NCI-H128 (cell line): ENCODE data around the gene FMO5.
"Not testable (repeated sequence)": the region's sequence is repeated elsewhere in the genome, so short reads cannot be mapped to it uniquely, and the experiment has no call there.

ENCODE experiments used
- DNase-seq: peaks from one replicate; lab custom pipeline; 2025; ENCODE audit not compliant: unreplicated experiment; lab: John Stamatoyannopoulos, UW

FMO5 gene

DNA sequence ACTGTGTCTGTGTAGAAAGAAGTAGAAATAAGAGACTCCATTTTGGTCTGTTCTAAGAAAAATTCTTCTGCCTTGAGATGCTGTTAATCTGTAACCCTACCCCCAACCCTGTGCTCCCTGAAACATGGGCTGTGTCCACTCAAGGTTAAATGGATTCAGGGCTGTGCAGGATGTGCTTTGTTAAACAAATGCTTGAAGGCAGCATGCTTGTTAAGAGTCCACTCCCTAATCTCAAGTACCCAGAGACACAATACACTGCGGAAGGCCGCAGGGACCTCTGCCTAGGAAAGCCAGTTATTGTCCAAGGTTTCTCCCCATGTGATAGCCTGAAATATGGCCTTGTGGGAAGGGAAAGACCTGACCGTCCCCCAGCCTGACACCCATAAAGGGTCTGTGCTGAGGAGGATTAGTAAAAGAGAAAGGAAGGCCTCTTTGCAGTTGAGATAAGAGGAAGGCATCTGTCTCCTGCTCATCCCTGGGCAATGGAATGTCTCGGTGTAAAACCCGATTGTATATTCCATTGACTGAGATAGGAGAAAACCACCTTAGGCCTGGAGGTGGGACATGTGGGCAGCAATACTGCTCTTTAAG lies 15.1 kb upstream of the FMO5 start:
- DNase-seq, result not testable (repeated sequence)

GRCh38 chr1:147238925-147239820 lies 14.0 kb upstream of the FMO5 start:
- no peak for DNase-seq

DNA sequence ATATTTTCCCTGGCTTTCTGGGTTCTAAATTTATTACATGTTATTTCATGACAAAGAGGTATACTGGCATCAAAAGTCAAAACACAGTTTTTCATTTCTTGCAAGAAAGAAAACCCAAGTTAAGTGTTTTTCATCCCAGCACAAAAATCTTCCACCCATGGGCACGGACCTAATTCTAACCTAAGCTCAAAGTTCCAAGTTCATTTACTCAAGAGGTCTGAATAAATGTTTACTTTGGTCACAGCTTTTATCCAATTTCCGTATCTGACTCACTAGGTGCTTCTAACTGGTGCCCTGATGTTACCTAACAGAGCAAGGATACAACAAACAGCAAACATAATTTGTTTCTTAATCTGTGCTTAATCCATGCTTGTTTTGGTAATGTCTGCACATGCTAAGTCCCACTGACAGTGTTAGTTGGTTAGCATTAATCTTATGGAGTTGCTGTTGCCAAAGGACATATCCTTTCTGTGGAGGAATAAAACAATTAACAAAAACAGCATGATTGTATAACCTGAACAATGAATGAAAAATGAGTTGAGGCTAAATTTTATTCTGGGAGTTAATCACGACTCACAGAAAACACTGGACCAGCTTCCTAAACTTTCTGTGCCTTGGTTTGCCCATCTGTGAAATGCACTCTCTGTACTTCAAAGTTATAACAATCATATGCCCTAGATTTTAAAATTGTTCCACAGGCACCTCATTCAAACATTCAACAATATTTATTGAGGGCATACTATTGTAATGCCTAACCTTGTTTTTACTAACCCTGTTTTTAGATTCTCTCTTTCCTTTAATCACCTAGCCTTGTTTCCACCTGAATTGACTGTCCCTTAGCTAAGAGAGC lies 13.1 kb upstream of the FMO5 start:
- DNase-seq, result no peak

DNA sequence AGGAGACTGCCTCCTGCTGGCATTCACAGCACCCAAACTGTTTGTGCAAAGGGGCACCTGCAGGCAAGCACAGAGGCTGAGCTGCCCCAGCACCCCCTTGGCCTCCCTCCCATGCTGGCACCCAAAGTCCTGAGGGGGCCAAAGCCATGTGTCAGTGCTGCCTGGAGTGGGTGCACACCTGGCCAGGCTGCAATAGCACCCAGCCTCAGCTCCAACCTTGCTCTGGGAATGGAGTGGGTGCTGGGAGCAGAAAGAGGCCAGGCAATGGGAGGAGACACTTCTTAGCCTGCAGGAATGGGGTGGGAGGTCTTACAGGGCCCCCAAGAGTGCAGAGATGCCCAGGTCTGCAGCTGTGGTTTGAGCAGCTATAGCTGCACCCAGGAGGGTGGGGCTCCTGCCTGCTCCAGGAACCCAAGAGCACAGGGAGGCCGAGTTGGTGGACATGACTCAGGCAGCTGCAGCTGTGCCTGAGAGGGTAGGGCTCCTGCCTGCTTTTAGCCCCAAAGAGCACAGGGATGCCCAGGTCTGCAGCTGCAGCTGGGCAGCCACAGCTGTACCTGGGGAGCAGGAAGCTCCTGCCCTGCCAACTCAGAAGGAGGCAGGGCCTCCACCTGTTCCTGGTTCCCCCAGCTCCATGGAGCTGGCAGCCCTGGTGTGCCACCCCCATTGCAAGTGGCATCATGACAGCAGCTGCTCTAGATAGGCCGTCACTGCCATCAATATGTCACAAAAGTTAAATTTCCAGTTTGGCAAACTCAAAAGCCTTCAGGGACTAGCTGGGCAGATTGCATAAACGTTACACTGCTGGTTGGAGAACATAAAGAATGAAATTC lies 12.0 kb upstream of the FMO5 start:
- no peak for DNase-seq

DNA sequence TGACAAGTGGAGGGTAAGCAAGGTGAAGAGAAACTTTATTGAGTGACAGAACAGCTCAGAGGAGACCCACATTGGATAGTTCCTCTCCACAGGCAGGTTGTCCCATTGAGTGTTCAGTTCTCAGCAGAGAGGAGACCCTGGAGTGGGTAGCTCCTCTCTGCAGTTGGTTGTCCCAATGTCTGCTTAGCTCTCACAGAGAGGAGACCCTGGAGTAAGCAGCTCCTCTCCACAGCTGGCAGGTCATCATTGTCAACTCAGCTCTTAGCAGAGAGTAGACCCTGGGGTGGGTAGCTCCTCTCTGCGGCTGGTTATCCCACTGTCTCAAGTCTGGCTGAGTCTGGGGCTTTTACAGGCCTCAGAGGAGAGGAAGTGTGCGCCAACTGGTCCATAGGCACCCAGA lies 11.3 kb upstream of the FMO5 start:
- DNase-seq, result no peak

DNA sequence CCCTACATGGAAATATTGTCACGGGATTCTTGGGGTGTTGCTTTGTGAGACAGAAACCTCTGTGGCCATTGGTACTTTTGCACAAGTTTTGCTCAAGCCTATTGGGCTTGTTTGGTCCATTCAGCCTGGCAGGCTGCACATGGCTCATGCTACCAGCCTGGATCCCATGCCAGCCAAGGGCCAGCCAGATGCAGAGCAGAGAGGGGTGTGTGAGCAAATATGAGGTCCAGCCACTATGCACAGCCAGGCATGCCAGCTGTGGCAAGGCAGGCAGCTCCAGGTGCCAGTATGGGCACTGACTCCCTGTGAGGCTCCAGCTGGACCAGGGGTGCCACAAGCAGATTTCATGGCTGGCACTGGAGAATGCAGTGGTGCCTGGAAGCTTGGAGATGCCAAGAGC lies 10.7 kb upstream of the FMO5 start:
- no peak for DNase-seq

DNA sequence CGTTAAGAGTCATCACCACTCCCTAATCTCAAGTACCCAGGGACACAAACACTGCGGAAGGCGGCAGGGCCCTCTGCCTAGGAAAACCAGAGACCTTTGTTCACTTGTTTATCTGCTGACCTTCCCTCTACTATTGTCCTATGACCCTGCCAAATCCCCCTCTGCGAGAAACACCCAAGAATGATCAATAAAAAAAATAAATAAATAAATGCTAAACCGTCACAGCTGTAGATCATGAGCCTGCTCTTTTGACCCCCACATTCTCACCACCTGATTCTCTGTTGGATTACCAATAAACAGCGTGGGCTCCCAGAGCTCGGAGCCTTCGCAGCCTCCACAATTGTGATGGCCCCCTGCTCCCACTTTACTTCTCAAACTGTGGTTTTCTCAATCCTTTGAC lies 8.8 kb upstream of the FMO5 start:
- not testable (repeated sequence) for DNase-seq

DNA sequence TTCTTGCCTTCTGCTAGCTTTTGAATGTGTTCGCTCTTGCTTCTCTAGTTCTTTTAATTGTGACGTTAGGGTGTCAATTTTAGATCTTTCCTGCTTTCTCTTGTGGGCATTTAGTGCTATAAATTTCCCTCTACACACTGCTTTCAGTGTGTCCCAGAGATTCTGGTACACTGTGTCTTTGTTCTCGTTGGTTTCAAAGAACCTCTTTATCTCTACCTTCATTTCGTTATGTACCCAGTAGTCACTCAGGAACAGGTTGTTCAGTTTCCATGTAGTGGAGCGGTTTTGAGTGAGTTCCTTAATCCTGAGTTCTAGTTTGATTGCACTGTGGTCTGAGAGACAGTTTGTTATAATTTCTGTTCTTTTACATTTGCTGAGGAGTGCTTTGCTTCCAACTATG lies 5.9 kb upstream of the FMO5 start:
- not testable (repeated sequence) for DNase-seq

DNA sequence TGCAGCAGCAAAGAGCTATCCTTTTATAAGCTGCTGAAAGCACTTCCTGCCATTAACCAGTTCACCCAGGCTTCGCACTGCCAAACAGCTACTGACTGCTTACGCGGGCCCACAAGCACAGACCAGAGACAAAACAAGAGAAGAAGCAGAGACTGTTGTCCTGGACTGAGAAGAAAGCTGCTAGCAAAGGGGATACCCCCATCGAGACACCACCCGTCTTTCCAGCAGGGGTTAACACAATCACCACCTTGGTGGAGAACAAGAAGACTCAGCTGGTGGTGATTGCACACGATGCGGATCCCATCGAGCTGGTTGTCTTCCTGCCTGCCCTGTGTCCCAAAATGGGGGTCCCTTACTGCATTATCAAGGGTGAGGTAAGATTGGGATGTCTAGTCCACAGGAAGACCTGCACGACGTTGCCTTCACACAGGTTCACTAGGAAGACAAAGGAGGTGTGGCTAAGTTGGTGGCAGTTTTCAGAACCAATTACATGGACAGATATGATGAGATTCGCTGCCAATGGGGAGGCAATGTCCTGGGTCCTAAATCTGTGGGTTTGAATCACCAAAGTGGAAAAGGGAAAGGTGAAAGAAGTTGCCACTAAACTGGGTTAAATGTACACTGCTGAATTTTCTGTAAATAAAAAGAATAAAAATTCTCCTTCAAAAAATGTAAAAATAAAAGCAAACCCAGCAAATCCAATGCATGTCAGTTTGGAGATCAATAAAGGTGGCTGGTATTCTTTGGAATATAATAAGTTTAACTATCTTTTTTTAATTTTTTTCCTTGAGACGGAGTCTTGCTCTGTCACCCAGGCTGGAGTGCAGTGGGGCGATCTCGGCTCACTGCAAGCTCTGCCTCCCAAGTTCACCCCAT lies 1.2 kb downstream of the FMO5 start:
- no peak for DNase-seq

GRCh38 chr1:147218606-147219005 lies 6.5 kb downstream of the FMO5 start:
- no peak for DNase-seq

GRCh38 chr1:147217141-147217540 lies 8.0 kb downstream of the FMO5 start:
- DNase-seq, result no peak

DNA sequence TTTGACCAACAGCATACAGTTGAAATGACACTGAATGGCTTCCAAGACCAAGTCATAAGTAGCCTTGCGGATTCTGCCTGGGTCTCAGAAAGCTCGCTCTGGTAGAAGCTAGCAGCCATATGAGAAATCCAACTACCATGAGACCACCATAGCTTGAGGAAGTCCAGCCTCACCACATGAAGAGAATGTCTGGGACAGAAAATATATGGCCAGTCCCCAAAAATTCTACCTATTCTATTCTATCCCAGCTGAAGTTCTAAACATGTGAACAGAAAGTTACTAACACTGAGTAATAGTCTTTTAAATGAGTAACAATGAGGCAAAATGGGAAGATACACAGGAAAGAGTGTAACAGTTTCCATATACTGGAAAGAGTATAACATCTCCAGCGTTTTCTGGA lies 9.0 kb downstream of the FMO5 start:
- DNase-seq, result no peak

- no peak for DNase-seq
These were observed 9.6 kb downstream of the FMO5 start for GRCh38 chr1:147215540-147215916.

DNA sequence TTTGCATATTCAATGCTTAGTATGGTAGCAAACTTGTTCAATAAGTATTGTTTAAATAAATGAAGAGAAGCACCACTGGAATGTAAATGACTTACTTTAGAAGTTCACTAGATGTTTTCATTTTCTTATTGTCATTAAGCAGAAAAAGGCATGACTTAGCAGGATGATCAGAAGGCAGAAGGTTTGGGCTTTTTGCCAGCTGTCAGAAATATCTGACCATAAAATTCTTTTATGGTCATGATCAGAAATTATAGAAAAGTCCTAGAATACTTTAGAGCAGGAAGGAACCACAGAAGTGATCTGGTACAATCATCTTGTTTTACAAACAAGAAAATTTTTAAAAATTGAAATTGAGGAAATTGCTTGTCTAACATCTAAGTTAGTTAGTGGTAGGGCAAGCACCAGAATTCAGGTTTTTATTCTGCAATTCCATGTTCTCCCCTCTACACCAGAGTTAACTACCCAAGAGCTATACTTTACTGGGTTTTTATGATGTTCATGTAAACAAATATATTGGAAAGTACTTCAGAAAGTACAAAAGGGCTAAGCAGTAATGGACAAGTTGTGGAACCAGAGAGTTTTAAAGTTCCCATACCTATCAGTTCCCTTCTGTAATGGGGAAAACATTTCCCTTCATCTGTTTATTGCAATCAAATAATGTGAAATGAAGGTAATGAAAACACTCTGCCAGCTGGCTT lies 10.1 kb downstream of the FMO5 start:
- no peak for DNase-seq

- DNase-seq, result no peak
These were observed 10.8 kb downstream of the FMO5 start for GRCh38 chr1:147214325-147214724.

- DNase-seq, result no peak
These were observed 11.9 kb downstream of the FMO5 start for GRCh38 chr1:147213271-147213670.

DNA sequence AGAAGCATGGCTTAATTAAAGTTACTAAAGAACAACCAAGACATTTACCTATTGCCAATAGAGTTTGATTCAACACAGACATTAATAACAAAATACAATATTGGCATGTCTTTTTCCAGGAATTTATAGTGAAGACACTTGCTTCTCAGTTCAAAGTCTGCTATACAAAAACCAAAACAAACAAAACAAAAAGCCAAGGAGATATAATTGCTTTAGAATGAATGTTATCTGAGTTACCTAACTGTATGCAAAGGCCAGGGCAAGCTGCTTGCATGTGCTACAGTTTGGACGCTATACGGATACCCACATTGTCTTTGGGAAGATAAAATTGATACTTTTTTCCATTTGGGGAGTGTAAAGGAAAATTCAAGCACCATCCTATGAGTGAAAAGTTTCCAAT lies 13.6 kb downstream of the FMO5 start:
- DNase-seq, result no peak

DNA sequence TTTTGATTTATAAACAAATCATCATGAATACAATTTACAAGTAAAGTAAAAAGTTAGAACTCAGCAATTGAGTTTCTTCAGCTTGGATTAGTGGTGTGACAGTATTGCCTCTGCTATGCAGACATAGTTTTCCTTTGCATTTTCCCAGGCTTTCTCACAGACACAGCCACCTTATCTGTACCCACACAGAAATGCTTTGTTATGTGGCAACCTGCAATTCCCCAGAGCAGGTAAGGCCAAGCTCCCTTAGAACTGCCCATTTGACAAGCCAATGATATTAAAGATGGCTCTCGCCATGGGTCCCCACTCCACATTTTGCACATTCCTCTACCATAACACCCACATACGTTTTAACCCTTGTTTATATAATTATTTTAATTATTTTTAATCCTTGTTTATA lies 14.2 kb downstream of the FMO5 start:
- DNase-seq, result no peak
